DMS 273 treated with DMSO at 0.1 percent for 48 hours (cell line): ENCODE results near the gene SPATA13.

ENCODE experiments used
- DNase-seq: peaks from one replicate; lab custom pipeline; 2025; lab: John Stamatoyannopoulos, UW

The SPATA13 gene

GRCh38 chr13:24253520-24254145 lies 93.1 kb downstream of the SPATA13 start:
- no peak for DNase-seq

GRCh38 chr13:24254146-24254841 lies 93.8 kb downstream of the SPATA13 start:
- no peak for DNase-seq

- DNase-seq = no peak
Observed at GRCh38 chr13:24257497-24257896, 97.0 kb downstream of the SPATA13 start.

- DNase-seq = no peak
Observed at GRCh38 chr13:24261566-24261965, 101.0 kb downstream of the SPATA13 start.

- DNase-seq = no peak
Observed at GRCh38 chr13:24263632-24264031, 103.1 kb downstream of the SPATA13 start.

GRCh38 chr13:24264976-24265375 lies 104.5 kb downstream of the SPATA13 start:
- no peak for DNase-seq

- no peak for DNase-seq
Observed at GRCh38 chr13:24265453-24265852, 104.9 kb downstream of the SPATA13 start.

GRCh38 chr13:24267274-24267673 lies 106.8 kb downstream of the SPATA13 start:
- DNase-seq = no peak

- no peak for DNase-seq
Observed at GRCh38 chr13:24267801-24268200, 107.3 kb downstream of the SPATA13 start.

- DNase-seq = no peak
Observed at GRCh38 chr13:24269821-24270220, 109.3 kb downstream of the SPATA13 start.

- no peak for DNase-seq
Observed at GRCh38 chr13:24270639-24271141, 110.2 kb downstream of the SPATA13 start.

- DNase-seq = no peak
Observed at GRCh38 chr13:24271231-24271600, 110.7 kb downstream of the SPATA13 start.

- no peak for DNase-seq
Observed at GRCh38 chr13:24271601-24272451, 111.3 kb downstream of the SPATA13 start.

GRCh38 chr13:24272452-24273161 lies 112.1 kb downstream of the SPATA13 start:
- no peak for DNase-seq

- DNase-seq = no peak
Observed at GRCh38 chr13:24273926-24274325, 113.4 kb downstream of the SPATA13 start.

- DNase-seq = no peak
Observed at GRCh38 chr13:24274452-24275021, 114.0 kb downstream of the SPATA13 start.

- DNase-seq = no peak
Observed at GRCh38 chr13:24275041-24275440, 114.5 kb downstream of the SPATA13 start.

GRCh38 chr13:24276306-24276705 lies 115.8 kb downstream of the SPATA13 start:
- DNase-seq = no peak

- DNase-seq = no peak
Observed at GRCh38 chr13:24276861-24277260, 116.3 kb downstream of the SPATA13 start.

- DNase-seq = no peak
Observed at GRCh38 chr13:24277761-24278160, 117.2 kb downstream of the SPATA13 start.

GRCh38 chr13:24279327-24280110 lies 119.0 kb downstream of the SPATA13 start:
- DNase-seq = no peak
